CD4-positive, alpha-beta T cell treated with Interferon gamma for 1 hour (primary cell): Measurements from ENCODE around the gene PIKFYVE.
"Not testable (repeated sequence)": the region's sequence is repeated elsewhere in the genome, so short reads cannot be mapped to it uniquely, and the experiment has no call there.

Source experiments
- DNase-seq: peaks from one replicate; pipeline ENCODE4 v3.0.0-alpha.2; 2020

The PIKFYVE gene

GRCh38 chr2:208311321-208311720 lies 45.3 kb downstream of the PIKFYVE start:
- DNase-seq = no peak

- DNase-seq = no peak
Observed at GRCh38 chr2:208311954-208312353, 45.9 kb downstream of the PIKFYVE start.

DNA sequence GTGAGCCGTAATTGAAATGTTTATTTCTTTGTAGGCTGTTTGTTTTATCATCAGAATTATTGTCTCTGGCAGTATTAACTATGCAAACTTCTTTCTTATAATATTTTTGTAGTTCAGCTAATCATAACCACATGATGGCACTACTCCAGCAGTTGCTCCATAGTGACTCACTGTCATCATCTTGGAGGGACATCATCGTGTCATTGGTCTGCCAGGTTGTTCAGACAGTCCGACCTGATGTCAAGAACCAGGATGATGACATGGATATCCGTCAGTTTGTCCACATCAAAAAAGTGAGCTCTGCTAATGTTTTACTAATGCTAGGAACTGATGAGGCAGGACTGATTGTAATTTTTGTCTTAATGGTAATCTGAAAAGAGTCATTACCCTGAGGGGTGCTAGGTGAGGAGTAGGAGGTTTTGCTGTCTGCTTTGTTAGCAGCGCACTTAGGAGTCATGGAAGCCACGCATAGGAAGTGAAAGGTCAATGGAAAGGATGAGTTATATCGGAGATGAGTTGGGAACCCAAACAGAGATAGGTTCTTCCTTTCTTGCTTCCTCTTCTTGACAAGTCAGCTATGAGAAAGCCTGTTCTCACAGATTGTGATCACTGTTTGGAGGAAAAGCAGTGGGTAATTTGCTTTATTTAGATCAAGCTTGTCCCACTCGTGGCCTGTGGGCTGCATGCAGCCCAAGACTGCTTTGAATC lies 49.2 kb downstream of the PIKFYVE start:
- no peak for DNase-seq

GRCh38 chr2:208318127-208318526 lies 52.1 kb downstream of the PIKFYVE start:
- no peak for DNase-seq

- no peak for DNase-seq
Observed at GRCh38 chr2:208319391-208319790, 53.3 kb downstream of the PIKFYVE start.

DNA sequence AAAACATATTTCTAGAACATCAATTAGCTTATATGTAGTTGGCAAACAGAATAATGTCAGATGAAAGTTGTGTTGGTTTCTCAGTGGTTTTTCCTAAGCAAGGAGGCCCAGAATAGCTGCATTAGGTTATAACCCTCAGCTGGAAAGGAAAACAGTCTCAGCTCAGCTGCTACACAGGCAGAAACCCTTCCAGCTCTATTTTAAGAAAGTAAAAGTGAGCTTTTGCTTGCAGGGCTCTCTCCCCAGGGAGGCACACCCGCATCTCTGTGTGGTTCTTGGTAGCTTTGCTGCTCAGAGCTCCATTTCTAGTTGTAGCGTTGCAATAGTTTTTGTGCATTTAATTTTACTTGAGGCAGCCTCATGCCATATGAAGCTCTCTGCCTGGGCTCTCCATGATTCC lies 54.6 kb downstream of the PIKFYVE start:
- peak; percentile 16 for DNase-seq

DNA sequence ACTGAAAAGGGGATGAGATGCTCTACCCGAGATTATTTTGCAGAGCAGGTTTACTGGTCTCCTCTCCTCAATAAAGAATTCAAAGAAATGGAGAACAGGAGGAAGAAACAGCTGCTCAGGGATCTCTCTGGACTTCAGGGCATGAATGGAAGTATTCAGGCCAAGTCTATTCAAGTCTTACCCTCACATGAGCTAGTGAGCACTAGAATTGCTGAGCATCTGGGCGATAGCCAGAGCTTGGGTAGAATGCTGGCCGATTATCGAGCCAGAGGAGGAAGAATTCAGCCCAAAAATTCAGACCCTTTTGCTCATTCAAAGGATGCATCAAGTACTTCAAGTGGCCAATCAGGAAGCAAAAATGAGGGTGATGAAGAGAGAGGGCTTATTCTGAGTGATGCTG lies 60.0 kb downstream of the PIKFYVE start:
- DNase-seq = no peak

GRCh38 chr2:208329485-208329884 lies 63.4 kb downstream of the PIKFYVE start:
- no peak for DNase-seq

DNA sequence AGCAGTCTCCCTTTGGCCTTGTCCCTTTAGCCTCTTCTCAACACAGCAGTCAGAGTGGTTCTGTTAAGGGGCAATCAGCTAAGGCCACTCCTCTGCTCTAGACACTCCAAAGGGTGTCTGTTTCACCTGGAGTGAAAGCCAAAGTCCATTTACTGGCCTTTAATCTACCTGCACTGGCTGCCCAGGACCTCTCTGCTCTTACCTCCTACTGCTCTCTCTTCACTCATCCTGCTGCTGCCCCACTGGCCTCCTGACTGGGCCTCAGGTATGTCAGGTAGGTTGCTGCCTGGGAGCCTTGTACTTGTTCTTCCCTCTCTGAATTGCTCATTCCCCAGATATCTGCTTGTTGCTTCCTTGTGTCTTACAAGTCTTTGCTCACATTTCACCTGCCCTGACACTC lies 68.2 kb downstream of the PIKFYVE start:
- DNase-seq = no peak

- DNase-seq = no peak
Observed at GRCh38 chr2:208346756-208347155, 80.7 kb downstream of the PIKFYVE start.

- DNase-seq = no peak
Observed at GRCh38 chr2:208350610-208351009, 84.6 kb downstream of the PIKFYVE start.

DNA sequence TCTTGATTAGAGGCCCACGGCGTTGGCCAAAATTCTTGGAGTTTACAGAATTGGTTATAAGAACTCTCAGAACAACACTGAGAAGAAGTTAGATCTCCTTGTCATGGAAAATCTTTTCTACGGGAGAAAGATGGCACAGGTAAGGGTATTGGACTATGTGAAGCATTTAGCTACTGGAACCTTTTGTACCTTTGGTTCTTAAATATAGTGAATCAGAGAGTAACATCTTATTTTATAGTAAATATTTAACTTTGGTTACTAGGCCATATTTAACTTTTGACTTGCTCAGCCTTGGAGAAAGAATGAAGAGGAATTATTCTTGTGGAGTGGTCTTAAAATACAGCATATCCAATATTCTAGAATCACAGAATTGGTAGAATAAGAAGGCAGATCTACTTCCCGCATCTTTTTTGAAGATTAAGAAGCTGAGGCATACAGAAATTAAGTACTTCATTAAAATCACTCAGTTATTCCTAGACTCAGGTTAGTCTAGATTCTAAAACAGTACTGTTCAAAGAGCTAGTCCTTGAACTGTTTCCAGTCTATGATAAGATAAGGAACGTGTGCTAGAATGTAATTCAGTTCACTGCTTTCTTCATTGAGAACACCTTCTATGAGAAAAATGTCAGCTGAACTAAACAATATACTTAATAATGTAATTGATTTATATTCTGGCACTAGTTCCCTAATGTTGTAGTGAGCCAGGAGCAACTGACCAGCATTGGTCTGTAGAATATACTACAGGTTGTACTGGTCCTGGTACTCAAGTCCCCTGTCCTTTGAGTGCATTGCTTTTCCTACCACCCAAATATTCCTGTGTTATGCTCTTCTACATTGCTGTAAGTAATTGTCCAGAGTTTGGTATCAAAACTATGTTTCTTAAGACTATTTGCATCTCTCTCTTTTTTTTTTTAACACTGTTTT lies 86.9 kb downstream of the PIKFYVE start:
- no peak for DNase-seq

- DNase-seq = no peak
Observed at GRCh38 chr2:208354964-208355381, 88.9 kb downstream of the PIKFYVE start.

GRCh38 chr2:208356420-208356819 lies 90.4 kb downstream of the PIKFYVE start:
- DNase-seq = not testable (repeated sequence)

GRCh38 chr2:208356846-208357574 lies 91.0 kb downstream of the PIKFYVE start:
- no peak for DNase-seq

GRCh38 chr2:208358758-208359631 lies 92.9 kb downstream of the PIKFYVE start:
- no peak for DNase-seq

DNA sequence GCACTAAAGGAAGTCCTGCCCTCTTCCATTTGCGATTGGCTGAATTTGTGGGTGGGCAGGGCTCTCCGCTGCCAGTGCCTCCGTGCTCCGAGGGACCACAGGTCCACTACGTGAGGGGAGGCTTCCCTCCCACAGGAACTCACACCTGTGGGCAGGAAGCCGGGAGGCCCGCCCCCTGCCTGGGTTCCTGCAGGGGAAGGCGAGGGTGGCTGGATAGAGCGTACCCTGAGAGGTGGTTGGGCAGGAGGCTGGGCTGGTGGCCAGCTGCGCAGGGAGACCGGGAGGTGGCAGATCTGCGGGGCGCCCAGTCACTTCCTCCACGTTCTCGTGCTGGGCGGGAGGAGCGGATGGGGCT lies 93.6 kb downstream of the PIKFYVE start:
- peak; percentile 9 for DNase-seq

- no peak for DNase-seq
Observed at GRCh38 chr2:208360259-208361076, 94.4 kb downstream of the PIKFYVE start.

DNA sequence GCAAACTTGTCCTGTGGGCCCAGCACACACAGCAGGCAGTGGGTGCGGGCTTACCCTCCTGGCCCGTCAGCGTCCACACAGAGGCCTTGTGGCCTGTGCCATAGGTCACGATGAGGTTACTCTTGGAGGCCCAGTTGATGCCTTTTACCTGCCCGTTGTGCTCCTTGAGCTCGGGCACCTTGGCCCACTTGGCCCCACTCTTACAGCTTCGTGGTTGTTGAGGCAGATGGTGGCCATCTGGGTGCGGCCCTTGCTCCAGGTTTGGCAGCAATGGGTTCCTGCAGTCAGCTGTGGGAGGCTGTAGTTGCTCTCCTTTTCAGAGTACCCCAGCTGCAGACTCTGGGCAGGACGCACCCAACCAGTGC lies 95.0 kb downstream of the PIKFYVE start:
- no peak for DNase-seq

GRCh38 chr2:208363485-208363884 lies 97.4 kb downstream of the PIKFYVE start:
- DNase-seq = no peak
